Type B pancreatic cell (in vitro differentiated cells): Measurements from ENCODE around the gene HABP2. TPM values are rescaled to one million over a fixed set of nuclear protein-coding genes. Genes with fewer than 3 reads are reported as not detected.

Experiments
- DNase-seq: peaks from one replicate; pipeline ENCODE4 v3.0.0; 2021; ENCODE audit warnings: mixed read lengths; ENCODE audit not compliant: unreplicated experiment; ENCODE audit errors: extremely low spot score
- H3K27ac Mint-ChIP-seq: 2 replicates; pipeline ENCODE4 v1.8.0; 2021; ENCODE audit warnings: mild to moderate bottlenecking, mixed read lengths
- H3K27me3 Mint-ChIP-seq: 2 replicates; pipeline ENCODE4 v1.8.0; 2021; ENCODE audit warnings: mixed read lengths
- H3K36me3 Mint-ChIP-seq: 2 replicates; pipeline ENCODE4 v1.8.0; 2021; ENCODE audit warnings: mixed read lengths
- H3K4me1 Mint-ChIP-seq: one replicate; pipeline ENCODE4 v1.8.0; 2021; ENCODE audit warnings: mixed read lengths; ENCODE audit not compliant: unreplicated experiment
- H3K4me3 Mint-ChIP-seq: 2 replicates; pipeline ENCODE4 v1.8.0; 2021; ENCODE audit warnings: mild to moderate bottlenecking, mixed read lengths
- H3K9me3 Mint-ChIP-seq: 2 replicates; pipeline ENCODE4 v1.8.0; 2021; ENCODE audit warnings: mixed read lengths
- total RNA-seq: library from RNA; stranded (reverse); gene quantifications from 2 replicates; pipeline ENCODE4 v1.2.1, GENCODE V29; 2021; ENCODE audit warnings: low replicate concordance
- TF ChIP-seq, protein P1 (sequence below): fragments of 200-600 bp; sonication (generic); conservative IDR thresholded peaks from 2 replicates; pipeline ENCODE4 v1.5.0; 2021; ENCODE audit warnings: antibody characterized with exemption, mild to moderate bottlenecking

Gene HABP2
- total RNA-seq, 1 donor from 2014 or later: 7.5 TPM

DNA sequence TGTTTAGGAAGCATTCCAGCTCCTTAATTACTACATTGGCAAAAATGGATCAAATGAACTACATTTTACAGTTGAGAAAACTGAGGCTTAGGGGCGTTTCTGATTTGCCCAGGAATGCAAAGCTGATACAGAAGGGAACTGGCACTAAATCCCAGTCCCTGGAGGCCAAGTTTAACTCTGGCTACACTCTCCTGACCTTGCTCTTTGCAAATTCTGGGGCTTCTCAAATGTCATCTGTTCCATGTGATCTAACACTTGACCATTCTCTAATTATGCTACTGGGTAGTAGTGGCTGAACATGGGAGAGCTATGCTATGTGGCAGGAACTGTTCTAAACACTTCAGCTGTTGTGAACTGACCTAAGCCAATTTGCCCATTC is 11.3 kb upstream of the HABP2 start:
- no peaks in the 10 kb centered on the region for H3K9me3 Mint-ChIP-seq
- no peaks in the 10 kb centered on the region for H3K36me3 Mint-ChIP-seq
- H3K4me3 Mint-ChIP-seq: no peak overlapping the region
- no peak for DNase-seq
- H3K27me3 Mint-ChIP-seq: peaks cover 3% of the 10 kb centered on the region
- H3K4me1 Mint-ChIP-seq: peaks cover 22% of the 10 kb centered on the region
- H3K27ac Mint-ChIP-seq: no peak overlapping the region
- TF ChIP-seq, protein P1, sequence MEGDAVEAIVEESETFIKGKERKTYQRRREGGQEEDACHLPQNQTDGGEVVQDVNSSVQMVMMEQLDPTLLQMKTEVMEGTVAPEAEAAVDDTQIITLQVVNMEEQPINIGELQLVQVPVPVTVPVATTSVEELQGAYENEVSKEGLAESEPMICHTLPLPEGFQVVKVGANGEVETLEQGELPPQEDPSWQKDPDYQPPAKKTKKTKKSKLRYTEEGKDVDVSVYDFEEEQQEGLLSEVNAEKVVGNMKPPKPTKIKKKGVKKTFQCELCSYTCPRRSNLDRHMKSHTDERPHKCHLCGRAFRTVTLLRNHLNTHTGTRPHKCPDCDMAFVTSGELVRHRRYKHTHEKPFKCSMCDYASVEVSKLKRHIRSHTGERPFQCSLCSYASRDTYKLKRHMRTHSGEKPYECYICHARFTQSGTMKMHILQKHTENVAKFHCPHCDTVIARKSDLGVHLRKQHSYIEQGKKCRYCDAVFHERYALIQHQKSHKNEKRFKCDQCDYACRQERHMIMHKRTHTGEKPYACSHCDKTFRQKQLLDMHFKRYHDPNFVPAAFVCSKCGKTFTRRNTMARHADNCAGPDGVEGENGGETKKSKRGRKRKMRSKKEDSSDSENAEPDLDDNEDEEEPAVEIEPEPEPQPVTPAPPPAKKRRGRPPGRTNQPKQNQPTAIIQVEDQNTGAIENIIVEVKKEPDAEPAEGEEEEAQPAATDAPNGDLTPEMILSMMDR: no peak

DNA sequence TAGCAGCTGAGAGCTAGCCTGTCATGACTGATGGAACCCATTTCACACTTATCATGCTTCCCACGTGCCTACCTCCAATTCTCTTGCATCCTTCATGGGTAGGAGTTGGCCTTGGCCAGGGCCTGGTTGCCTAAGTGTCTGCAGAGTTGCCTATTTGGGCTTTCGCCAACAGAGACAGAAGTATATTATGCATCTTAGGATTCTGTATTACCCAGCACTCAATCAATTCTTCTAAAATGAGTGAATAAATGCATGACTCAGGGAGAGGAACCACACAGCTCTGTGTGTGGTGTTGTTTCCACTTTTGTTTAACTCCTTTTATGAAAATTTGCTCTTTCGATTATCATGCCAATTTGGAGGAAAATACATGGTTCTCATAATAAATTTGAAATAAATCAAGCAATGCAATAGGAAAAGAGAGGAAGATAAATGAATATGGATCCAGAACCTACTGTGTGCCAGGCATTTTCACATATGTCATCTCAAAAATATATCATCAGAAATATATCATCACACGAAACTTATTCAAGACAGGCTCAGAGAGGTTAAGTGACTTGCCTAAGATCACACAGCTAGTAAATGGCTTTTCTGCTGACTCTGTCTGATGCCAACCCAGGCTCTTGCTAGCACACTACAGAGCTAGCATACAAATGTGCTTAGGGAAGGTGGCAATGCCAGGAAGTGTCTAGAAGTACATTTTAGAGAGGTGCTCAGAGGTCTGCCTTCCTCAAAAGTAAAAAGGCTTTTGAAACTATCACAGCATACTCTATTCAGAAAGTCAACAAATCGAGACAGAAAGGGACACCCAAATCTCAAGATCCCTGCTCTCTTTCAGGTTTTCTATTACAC is 9.5 kb upstream of the HABP2 start:
- Mint-ChIP-seq H3K4me3 (no peak overlapping the region), H3K27me3 (peaks cover 3% of the 10 kb centered on the region), H3K27ac (no peak overlapping the region), H3K4me1 (peaks cover 22% of the 10 kb centered on the region), H3K36me3 (no peaks in the 10 kb centered on the region), H3K9me3 (no peaks in the 10 kb centered on the region)
- TF ChIP-seq, protein P1: no peak
- DNase-seq: no peak

DNA sequence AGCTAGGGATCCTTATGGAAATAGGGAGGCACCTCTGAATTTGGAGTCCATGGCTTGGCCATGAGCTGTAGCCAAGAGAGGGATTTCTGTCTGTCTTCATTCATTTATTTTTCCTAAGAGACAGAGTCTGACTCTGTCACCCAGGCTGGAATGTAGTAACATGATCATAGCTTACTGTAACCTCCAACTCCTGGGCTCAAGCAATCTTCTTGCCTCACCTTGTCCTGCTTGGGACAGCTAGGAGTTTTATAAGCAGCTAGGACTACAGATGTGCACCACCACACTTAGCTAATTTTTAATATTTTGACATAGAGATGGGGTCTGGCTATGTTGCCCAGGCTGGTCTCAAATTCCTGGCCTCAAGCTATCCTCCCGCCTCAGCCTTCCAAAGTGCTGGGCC is 8.5 kb upstream of the HABP2 start:
- peaks cover 1% of the 10 kb centered on the region for H3K27me3 Mint-ChIP-seq
- no peak overlapping the region for H3K4me3 Mint-ChIP-seq
- no peak overlapping the region for H3K27ac Mint-ChIP-seq
- H3K4me1 Mint-ChIP-seq: peaks cover 24% of the 10 kb centered on the region
- TF ChIP-seq, protein P1: no peak
- H3K36me3 Mint-ChIP-seq: no peaks in the 10 kb centered on the region
- no peaks in the 10 kb centered on the region for H3K9me3 Mint-ChIP-seq
- no peak for DNase-seq

DNA sequence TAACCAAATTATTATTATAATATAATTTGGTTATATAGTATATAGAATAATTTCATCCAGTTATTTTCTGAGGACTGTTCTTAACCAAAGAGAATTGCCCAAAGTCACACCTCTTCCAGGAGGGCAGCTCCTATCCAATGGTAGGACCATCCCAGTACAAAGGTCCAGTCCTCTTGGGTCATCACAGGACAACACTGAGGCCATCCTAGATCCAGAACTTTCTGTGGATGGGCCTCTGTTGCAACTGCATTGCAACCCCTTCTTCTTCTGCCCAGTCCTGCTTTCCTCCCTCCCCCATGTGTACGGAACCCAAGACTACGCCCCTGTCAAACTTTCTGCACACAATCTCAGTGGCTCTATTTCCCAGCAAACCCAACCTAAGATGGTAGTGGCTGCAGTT is 5.4 kb upstream of the HABP2 start:
- Mint-ChIP-seq H3K27ac (no peak overlapping the region), H3K36me3 (no peaks in the 10 kb centered on the region), H3K27me3 (no peaks in the 10 kb centered on the region), H3K4me3 (no peak overlapping the region), H3K9me3 (no peaks in the 10 kb centered on the region), H3K4me1 (peaks cover 20% of the 10 kb centered on the region)
- TF ChIP-seq, protein P1: no peak
- DNase-seq: no peak

DNA sequence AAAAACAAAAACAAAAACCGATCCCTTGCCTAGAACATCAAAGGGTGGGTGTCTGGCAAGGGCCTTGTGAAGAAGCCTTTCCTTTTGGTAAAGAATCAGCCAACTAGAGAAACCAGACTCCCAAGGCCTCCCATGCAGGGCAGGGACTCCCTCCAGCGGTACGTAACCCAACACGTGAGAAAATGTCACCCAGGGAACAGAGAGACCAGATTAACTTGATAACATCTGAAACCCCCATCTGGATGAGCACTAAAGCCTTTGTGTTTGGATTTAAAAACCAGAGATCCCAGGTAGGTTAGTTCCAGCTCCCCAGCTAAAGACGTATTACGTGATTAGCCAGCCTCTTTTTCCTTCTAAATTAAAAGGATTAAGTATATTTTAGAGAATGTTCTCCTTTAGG is 3.0 kb upstream of the HABP2 start:
- TF ChIP-seq, protein P1: no peak
- Mint-ChIP-seq H3K36me3 (no peaks in the 10 kb centered on the region), H3K27ac (no peak overlapping the region), H3K9me3 (no peaks in the 10 kb centered on the region), H3K4me1 (peaks cover 36% of the 10 kb centered on the region), H3K4me3 (no peak overlapping the region), H3K27me3 (peaks cover 2% of the 10 kb centered on the region)
- DNase-seq: no peak
